A204.1 (cell line): ENCODE measurements around the gene STARD3.
"Not testable (repeated sequence)": the region's sequence is repeated elsewhere in the genome, so short reads cannot be mapped to it uniquely, and the experiment has no call there.

Source experiments
- FAIRE-seq: peaks from 2 replicates; lab custom pipeline; 2012; peaks lifted over from hg19 to GRCh38; lab: Jason Lieb, UNC

Gene STARD3

DNA sequence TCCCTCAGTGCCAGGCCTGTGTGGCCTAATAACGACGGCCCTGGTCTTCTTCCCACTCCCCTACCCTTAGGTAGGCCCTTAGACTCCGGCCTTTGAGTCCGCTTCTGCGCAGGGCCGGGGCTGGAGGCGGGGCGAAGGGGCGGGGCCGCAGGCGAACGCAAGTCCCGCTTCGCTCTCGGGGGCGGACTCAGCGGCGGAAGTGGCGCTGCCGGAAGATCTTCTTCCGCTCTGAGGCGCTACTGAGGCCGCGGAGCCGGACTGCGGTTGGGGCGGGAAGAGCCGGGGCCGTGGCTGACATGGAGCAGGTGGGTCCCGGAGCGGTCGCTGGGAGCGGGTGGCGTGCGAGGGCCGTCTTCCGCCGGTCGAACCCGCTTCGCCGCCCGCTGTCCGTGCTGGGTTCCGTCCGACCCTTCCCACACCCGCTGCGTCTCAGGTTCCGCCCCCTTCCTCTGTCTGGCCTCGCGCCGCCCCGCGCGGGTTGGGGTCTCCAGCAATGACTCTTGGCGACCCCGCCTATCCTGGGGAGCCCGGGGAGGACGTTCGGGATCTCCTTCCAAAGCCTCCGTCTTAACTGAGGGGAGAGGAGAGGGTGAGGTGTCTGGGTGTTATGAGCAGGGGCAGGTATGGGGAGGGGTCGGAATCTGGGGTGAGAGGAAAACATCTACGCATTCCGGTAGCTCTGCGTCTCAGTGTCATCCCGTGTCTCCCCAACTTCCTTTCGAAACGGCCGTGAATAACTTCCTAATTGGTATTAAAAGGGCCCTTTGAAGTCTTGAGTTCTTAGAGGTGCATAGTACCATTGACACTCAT, at the start of gene STARD3:
STARD3 (plus strand) TSS at position 218 of the 810 bp plus-strand sequence. CDS start 16,388 bp downstream, outside the sequence.
- FAIRE-seq, result no peak

GRCh38 chr17:39590180-39590579, 46.8 kb upstream of the STARD3 start:
- FAIRE-seq, result not testable (repeated sequence)

- no peak for FAIRE-seq
Measured at GRCh38 chr17:39591958-39592954, 44.7 kb upstream of the STARD3 start.

- no peak for FAIRE-seq
Measured at GRCh38 chr17:39593371-39593770, 43.6 kb upstream of the STARD3 start.

DNA sequence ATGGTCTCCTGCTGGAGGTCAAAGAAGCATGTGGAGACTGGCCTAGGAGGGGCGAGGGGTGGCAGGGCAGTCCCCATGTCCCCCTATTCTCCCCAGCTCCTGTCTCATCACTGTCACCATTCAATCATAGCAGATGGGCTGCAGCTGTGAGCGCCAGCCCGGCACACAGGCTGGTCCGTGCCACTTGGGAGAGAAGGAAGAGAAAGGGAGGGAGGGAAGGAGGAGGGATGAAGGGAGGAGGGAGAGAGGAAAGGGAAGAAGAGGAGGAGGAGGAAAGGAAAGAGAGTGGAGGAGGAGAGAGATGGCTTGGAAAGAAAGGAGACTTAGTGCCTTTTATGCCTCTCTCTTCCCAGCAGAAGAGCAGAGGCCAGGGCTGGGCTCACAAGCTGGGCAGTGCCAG, 41.6 kb upstream of the STARD3 start:
- FAIRE-seq, result no peak

GRCh38 chr17:39595928-39596510, 40.9 kb upstream of the STARD3 start:
- no peak for FAIRE-seq

DNA sequence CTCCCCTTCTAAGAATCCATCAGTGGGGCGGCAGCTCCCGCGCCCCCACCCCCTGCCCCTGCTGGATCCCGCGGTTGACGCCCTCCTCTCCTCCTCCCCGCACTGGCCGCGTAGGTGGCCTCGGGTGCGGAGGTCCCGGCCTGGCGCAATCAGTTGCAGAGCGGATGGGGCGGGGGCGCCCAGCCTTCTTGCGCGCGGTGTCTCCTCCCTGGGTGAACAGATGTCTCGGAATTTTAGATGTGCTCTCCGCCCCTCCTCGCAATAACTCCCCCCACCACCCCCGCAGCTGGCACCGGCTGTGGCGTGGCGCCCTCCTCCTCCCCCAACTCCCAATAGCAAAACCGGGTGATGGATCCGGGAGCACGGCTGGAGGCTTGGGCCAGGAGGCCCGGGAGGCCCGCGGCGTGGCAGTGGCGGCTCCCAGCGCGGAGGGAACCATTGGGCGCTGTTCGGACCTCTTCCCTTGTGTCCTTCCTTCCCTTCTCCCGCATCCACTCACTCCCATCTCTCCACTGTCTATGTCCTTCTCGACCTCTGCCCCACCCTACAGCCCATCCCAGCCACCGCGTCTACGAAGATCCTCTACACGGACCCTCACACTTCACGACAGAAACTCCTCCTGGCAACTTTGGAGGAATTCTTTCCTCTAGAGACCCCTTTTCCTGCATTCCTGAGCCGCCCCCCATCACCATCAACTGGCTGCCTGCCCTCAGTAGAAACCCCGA, 40.2 kb upstream of the STARD3 start:
- FAIRE-seq, result no peak

GRCh38 chr17:39597372-39598046, 39.4 kb upstream of the STARD3 start:
- FAIRE-seq, result no peak

DNA sequence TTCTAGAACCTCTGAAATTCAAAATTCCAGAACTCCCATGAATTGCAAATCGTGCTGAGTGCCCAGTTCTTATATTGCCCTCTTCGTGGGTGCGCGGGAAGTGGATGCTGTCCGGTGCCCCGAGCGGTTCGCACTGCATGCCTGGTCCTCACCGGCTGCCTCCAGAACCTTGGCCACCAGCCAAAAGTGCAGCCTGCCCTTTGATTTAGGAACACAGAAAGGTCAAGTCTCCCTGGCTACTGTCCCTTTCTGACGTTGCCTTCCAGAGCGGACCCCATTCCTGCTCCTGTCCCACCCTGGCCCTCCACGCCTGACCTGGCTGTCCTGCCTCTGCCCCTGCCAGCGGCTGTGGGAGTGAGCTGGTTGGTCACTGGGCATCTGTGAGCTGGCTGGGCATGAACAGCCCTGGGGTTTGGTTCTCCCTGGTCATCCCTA, 38.9 kb upstream of the STARD3 start:
- no peak for FAIRE-seq

- FAIRE-seq, result no peak
Measured at GRCh38 chr17:39598630-39599003, 38.3 kb upstream of the STARD3 start.

- FAIRE-seq, result no peak
Measured at GRCh38 chr17:39599004-39599664, 37.8 kb upstream of the STARD3 start.

DNA sequence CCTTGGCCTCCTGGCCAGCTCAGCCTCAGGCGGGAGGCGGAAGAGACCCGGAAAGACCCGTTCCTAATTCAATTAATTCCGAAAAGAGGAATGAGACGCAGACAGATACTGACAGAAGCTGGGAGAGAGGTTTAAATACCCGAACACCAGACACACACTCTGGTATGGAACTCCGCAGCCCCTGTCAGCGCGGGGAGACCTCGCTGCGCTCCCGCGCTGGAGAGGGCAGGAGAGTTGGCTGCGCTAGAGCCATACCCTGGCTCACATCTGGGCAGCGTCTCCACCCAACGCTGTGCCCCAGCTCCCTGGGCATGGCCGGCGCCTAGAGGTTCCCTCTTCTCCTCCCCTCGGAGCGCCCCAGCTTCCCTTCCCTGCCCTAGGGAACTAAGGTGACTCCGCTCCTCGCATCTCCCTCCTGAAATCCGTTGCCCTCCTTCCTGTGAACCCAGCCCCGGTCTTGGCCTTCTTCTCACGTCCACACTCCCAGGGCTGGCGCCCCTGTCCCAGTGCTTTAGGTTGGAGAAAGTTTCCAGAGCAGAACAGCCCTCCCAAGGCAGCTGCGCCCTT, 37.2 kb upstream of the STARD3 start:
- no peak for FAIRE-seq

- no peak for FAIRE-seq
Measured at GRCh38 chr17:39600288-39600996, 36.5 kb upstream of the STARD3 start.

DNA sequence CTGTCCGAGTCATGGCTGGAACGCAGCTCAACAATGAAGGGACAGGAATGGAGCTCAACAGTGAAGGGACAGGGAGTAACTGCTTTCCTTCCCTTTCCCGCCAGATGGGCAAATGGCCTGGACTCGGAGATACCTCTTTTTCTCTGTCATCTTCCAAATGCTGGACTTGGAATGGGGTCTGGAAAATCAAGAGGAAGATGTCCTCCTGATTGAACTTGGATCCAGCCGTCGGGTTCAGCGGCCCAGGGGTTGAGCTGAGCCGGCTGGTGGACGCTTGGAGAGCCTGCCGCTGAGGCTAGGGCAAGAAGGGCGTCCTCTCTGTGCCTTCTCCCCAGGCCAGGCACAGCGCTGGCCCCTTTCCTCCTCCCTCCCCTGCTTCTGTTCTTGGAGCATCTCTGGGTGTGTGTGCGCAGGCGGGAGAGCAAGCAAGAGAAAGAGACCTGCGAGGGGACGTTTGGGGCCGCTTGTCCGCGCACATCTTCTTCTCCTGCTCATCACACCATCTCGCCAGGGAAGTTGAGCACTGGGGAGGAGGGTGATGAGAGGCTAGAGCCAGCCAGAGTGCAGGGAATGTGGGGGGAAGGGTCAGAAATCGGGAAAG, 35.8 kb upstream of the STARD3 start:
- no peak for FAIRE-seq

GRCh38 chr17:39601758-39602532, 35.0 kb upstream of the STARD3 start:
- FAIRE-seq, result no peak

- FAIRE-seq, result no peak
Measured at GRCh38 chr17:39602533-39603303, 34.2 kb upstream of the STARD3 start.

GRCh38 chr17:39603304-39604016, 33.5 kb upstream of the STARD3 start:
- no peak for FAIRE-seq
